IMR-90 (cell line): ENCODE results near the gene RHO. TPM values are rescaled to one million over a fixed set of nuclear protein-coding genes. Genes with fewer than 3 reads are reported as not detected.

Experiments used
- ATAC-seq: fragments of 200-7000 bp; cut with Tn5 transposase; 2 replicates; pipeline ENCODE4 v1.9.1; 2020; ENCODE audit warnings: low read depth, mild to moderate bottlenecking, moderate library complexity
- BruUV-seq: library from RNA; stranded (reverse); fragments of 400-500 nt; replicated peaks from 2 replicates; lab custom pipeline; 2021; lab: Mats Ljungman, UMichigan
- CTCF ChIA-PET: fragments of 300-600 bp; formaldehyde crosslinking; extraction: SDS; loops from one replicate; lab custom pipeline; 2021; ENCODE audit warnings: antibody characterized with exemption; lab: Yijun Ruan, JAX
- POLR2A ChIA-PET: fragments of 300-600 bp; sonication (Branson Sonifier 250); formaldehyde crosslinking; loops from one replicate; lab custom pipeline; 2022; ENCODE audit warnings: antibody characterized with exemption; ENCODE audit not compliant: unreplicated experiment; lab: Charles Lee
- DNase-seq: peaks from one replicate; pipeline ENCODE4 v3.0.0; 2013
- H2AFZ ChIP-seq: replicated peaks from 2 replicates; pipeline ENCODE3; 2013; ENCODE audit warnings: low read length, mild to moderate bottlenecking; ENCODE audit not compliant: poor library complexity
- H2AK5ac ChIP-seq: 2 replicates; pipeline ENCODE4 v1.6.1; 2013; ENCODE audit warnings: low read depth, low read length, inconsistent platforms
- H2AK9ac ChIP-seq: replicated peaks from 2 replicates; pipeline ENCODE3; 2013; ENCODE audit warnings: mild to moderate bottlenecking, low read depth, low read length, moderate library complexity; ENCODE audit not compliant: poor library complexity
- H2BK120ac ChIP-seq: 2 replicates; pipeline ENCODE4 v1.6.1; 2013; ENCODE audit warnings: low read depth, low read length, inconsistent platforms
- H2BK15ac ChIP-seq: 3 replicates; pipeline ENCODE4 v1.6.1; 2013; ENCODE audit warnings: low read depth, low read length, inconsistent platforms
- H2BK20ac ChIP-seq: 2 replicates; pipeline ENCODE4 v1.6.1; 2013; ENCODE audit warnings: low read depth, mild to moderate bottlenecking, inconsistent platforms, low read length, moderate library complexity
- H2BK5ac ChIP-seq: 2 replicates; pipeline ENCODE4 v1.6.1; 2013; ENCODE audit warnings: mild to moderate bottlenecking, low read depth, low read length, inconsistent platforms; ENCODE audit not compliant: poor library complexity, severe bottlenecking
- H3K14ac ChIP-seq: replicated peaks from 2 replicates; pipeline ENCODE4 v1.6.1; 2013; ENCODE audit warnings: low read depth, low read length, inconsistent platforms
- H3K18ac ChIP-seq: 2 replicates; pipeline ENCODE4 v1.6.1; 2013; ENCODE audit warnings: low read depth, low read length, control low read depth
- H3K23ac ChIP-seq: 2 replicates; pipeline ENCODE4 v1.6.1; 2013; ENCODE audit warnings: low read depth, low read length, inconsistent platforms
- H3K27ac ChIP-seq: 2 replicates; pipeline ENCODE4 v1.5.1; 2013; ENCODE audit warnings: mild to moderate bottlenecking, control low read depth, low read length; ENCODE audit not compliant: insufficient read depth
- H3K27me3 ChIP-seq: 2 replicates; pipeline ENCODE4 v1.6.1; 2013; ENCODE audit warnings: low read length; ENCODE audit not compliant: control insufficient read depth, insufficient read depth
- H3K36me3 ChIP-seq: 2 replicates; pipeline ENCODE4 v1.6.1; 2013; ENCODE audit warnings: low read length, mixed read lengths; ENCODE audit not compliant: control insufficient read depth, insufficient read depth
- H3K4ac ChIP-seq: 2 replicates; pipeline ENCODE4 v1.6.1; 2013; ENCODE audit warnings: low read depth, low read length, inconsistent platforms
- H3K4me1 ChIP-seq: 2 replicates; pipeline ENCODE4 v1.6.1; 2013; ENCODE audit warnings: low read length, mixed read lengths; ENCODE audit not compliant: control insufficient read depth, insufficient read depth
- H3K4me2 ChIP-seq: 2 replicates; pipeline ENCODE4 v1.6.1; 2013; ENCODE audit warnings: low read depth, mild to moderate bottlenecking, control low read depth, low read length, moderate library complexity
- H3K4me3 ChIP-seq: 2 replicates; pipeline ENCODE4 v1.5.1; 2013; ENCODE audit warnings: low read depth, mild to moderate bottlenecking, control low read depth, low read length, moderate library complexity; ENCODE audit not compliant: insufficient read depth
- H3K56ac ChIP-seq: 2 replicates; pipeline ENCODE4 v1.6.1; 2013; ENCODE audit warnings: low read length, inconsistent platforms; ENCODE audit not compliant: insufficient read depth; ENCODE audit errors: extremely low read depth
- H3K79me1 ChIP-seq, 2 experiments: 2 replicates each; pipeline ENCODE4 v1.6.1; 2013; ENCODE audit warnings: low read length in 2 of 2, inconsistent platforms in 1 of 2, low read depth in 1 of 2
- H3K9ac ChIP-seq: 2 replicates; pipeline ENCODE4 v1.6.1; 2013; ENCODE audit warnings: low read depth, low read length, control low read depth
- H3K9me1 ChIP-seq: 2 replicates; pipeline ENCODE4 v1.6.1; 2013; ENCODE audit warnings: low read length, inconsistent platforms; ENCODE audit not compliant: insufficient read depth
- H3K9me3 ChIP-seq: 2 replicates; pipeline ENCODE4 v1.6.1; 2013; ENCODE audit warnings: low read length; ENCODE audit not compliant: control insufficient read depth, insufficient read depth
- H4K20me1 ChIP-seq: 2 replicates; pipeline ENCODE4 v1.6.1; 2013; ENCODE audit warnings: low read length, inconsistent platforms; ENCODE audit not compliant: insufficient read depth
- H4K5ac ChIP-seq: 2 replicates; pipeline ENCODE4 v1.6.1; 2013; ENCODE audit warnings: mild to moderate bottlenecking, low read depth, low read length, control low read depth
- H4K8ac ChIP-seq, 2 experiments: 2 replicates each; pipeline ENCODE4 v1.6.1; 2013; ENCODE audit warnings: low read depth in 2 of 2, low read length in 2 of 2, control low read depth in 1 of 2, inconsistent platforms in 1 of 2
- H4K91ac ChIP-seq: 2 replicates; pipeline ENCODE4 v1.6.1; 2013; ENCODE audit warnings: low read depth, low read length, inconsistent platforms; ENCODE audit not compliant: insufficient read depth
- CEBPB ChIP-seq: IDR thresholded peaks from 2 replicates; pipeline ENCODE4 v1.6.1; 2012; ENCODE audit warnings: low read depth, low read length, improper control_type of control experiment
- MAFK ChIP-seq: IDR thresholded peaks from 2 replicates; pipeline ENCODE4 v1.6.1; 2012; ENCODE audit warnings: low read depth, low read length, improper control_type of control experiment
- MAZ ChIP-seq: IDR thresholded peaks from 2 replicates; pipeline ENCODE4 v1.6.1; 2012; ENCODE audit warnings: low read depth, mild to moderate bottlenecking, low read length, improper control_type of control experiment, moderate library complexity, borderline replicate concordance
- RFX5 ChIP-seq: IDR thresholded peaks from 2 replicates; pipeline ENCODE4 v1.8.0; 2012; ENCODE audit warnings: low read depth, mild to moderate bottlenecking, low read length, moderate library complexity
- SMC3 ChIP-seq: fragments of 150-350 bp; IDR thresholded peaks from 2 replicates; pipeline ENCODE4 v1.6.1; 2016; ENCODE audit warnings: low read depth, mild to moderate bottlenecking, antibody characterized with exemption, low read length, moderate library complexity
- WGBS, 2 experiments: methylation state at CpG; one replicate each; pipeline versions ENCODE4 v1.1.5 to v1.1.7; 2013; ENCODE audit warnings: missing lambda C conversion rate in 2 of 2; ENCODE audit not compliant: insufficient read length in 1 of 2; ENCODE audit errors: extremely low coverage in 2 of 2; 5-methylcytosine and 5-hydroxymethylcytosine counted together
- dilution Hi-C: fragments of 300-500 bp; cut with HindIII; formaldehyde crosslinking; loops from one replicate; pipeline ENCODE4 v1.14.3; 2018; ENCODE audit warnings: low sequenced_read_pairs; ENCODE audit not compliant: unreplicated experiment
- in situ Hi-C: fragments of 300-500 bp; cut with MboI; formaldehyde crosslinking; loops from 3 replicates; pipeline ENCODE4 v1.14.3; 2019; ENCODE audit warnings: low sequenced_read_pairs, inconsistent platforms, mixed read lengths
- intact Hi-C: fragments of 100-400 bp; cut with micrococcal nuclease; formaldehyde crosslinking; loops from 2 replicates; pipeline ENCODE4 v1.10.0; 2022
- polyA plus RNA-seq, 3 experiments: library from polyadenylated mRNA; depleted of rRNA; stranded (reverse); fragments of >200 nt; gene quantifications; 2 replicates each; pipeline ENCODE4 v1.2.3, GENCODE V29; 2012; ENCODE audit warnings: low replicate concordance in 1 of 3
- total RNA-seq: library from RNA; depleted of rRNA; stranded (reverse); fragments of >200 nt; gene quantifications from 2 replicates; pipeline ENCODE4 v1.2.3, GENCODE V29; 2012
- TF ChIP-seq, protein P1 (sequence below): fragments of 150-350 bp; IDR thresholded peaks from 2 replicates; pipeline ENCODE4 v1.6.1; 2017; ENCODE audit warnings: mild to moderate bottlenecking, antibody characterized with exemption, low read length, low read depth
- TF ChIP-seq, protein P2 (sequence below): conservative IDR thresholded peaks from 2 replicates; pipeline ENCODE4 v1.5.1; 2012; ENCODE audit warnings: mild to moderate bottlenecking, low read depth, low read length, improper control_type of control experiment

The RHO gene
- total and polyA plus RNA-seq, 2 of the 4 experiments (the other 2 are of a cell fraction): not detected

DNA sequence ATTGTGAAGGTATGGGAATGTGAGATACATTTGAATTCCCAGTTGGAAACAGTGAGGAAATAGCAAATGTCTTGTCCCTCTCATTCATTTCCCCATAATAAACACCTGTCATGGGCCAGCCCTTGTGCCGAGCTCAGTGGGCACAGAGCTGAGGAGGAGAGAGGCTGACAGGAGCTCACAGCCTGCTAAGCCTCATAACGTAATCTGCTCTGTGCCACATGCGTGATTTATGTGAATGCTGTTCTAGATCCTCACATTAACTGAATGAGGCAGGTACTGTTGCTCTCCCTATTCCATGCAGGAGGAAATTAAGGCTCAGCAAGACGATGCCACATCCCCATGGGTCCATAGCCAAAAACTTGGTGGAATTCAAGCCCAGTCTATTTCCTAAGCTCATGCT is 35.2 kb upstream of the RHO start:
- TF ChIP-seq RFX5 (no peak), MAFK (no peak), SMC3 (no peak), CEBPB (no peak), MAZ (no peak)
- TF ChIP-seq, protein P1, sequence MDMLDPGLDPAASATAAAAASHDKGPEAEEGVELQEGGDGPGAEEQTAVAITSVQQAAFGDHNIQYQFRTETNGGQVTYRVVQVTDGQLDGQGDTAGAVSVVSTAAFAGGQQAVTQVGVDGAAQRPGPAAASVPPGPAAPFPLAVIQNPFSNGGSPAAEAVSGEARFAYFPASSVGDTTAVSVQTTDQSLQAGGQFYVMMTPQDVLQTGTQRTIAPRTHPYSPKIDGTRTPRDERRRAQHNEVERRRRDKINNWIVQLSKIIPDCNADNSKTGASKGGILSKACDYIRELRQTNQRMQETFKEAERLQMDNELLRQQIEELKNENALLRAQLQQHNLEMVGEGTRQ: no peak
- TF ChIP-seq, protein P2, sequence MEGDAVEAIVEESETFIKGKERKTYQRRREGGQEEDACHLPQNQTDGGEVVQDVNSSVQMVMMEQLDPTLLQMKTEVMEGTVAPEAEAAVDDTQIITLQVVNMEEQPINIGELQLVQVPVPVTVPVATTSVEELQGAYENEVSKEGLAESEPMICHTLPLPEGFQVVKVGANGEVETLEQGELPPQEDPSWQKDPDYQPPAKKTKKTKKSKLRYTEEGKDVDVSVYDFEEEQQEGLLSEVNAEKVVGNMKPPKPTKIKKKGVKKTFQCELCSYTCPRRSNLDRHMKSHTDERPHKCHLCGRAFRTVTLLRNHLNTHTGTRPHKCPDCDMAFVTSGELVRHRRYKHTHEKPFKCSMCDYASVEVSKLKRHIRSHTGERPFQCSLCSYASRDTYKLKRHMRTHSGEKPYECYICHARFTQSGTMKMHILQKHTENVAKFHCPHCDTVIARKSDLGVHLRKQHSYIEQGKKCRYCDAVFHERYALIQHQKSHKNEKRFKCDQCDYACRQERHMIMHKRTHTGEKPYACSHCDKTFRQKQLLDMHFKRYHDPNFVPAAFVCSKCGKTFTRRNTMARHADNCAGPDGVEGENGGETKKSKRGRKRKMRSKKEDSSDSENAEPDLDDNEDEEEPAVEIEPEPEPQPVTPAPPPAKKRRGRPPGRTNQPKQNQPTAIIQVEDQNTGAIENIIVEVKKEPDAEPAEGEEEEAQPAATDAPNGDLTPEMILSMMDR: no peak
- no peak overlapping the region for H2BK5ac ChIP-seq
- dilution Hi-C loops: no loop called here

More for the DNA sequence above, 35.2 kb upstream of the RHO start:
- H3K9me3 ChIP-seq: no peaks in the 10 kb centered on the region
- no TSS peak for BruUV-seq
- H3K4ac ChIP-seq: peak overlapping the region; percentile 74
- no peaks in the 10 kb centered on the region for H4K20me1 ChIP-seq
- no peak overlapping the region for H3K4me3 ChIP-seq
- no peaks in the 10 kb centered on the region for H3K27me3 ChIP-seq
- 69% methylated on average over 2 of the region's 4 CpGs; no CpG with 5 or more reads in 1 of the 2 experiments for WGBS, 2 experiments
- peak overlapping the region; percentile 84; the same call in 1 of the 2 replicates for H3K14ac ChIP-seq
- peak overlapping the region; percentile 83 for H2BK120ac ChIP-seq
- intact Hi-C loops (no loop called here), in situ Hi-C loops (loop anchor here (5.0 kb wide), 3 partner anchors 109 to 434 kb away; no protein-coding TSS in a partner anchor)
- H2AK9ac ChIP-seq: no peak overlapping the region
- H3K9ac ChIP-seq: no peak overlapping the region
- 0 out of 2 replicates have a peak, but pooled peaks cover 3% of the 10 kb centered on the region for H3K36me3 ChIP-seq
- ATAC-seq: no peak
- H3K23ac ChIP-seq: peak overlapping the region; percentile 57; the same call in 1 of the 2 replicates
- H4K8ac ChIP-seq: no peak overlapping the region
- ChIA-PET CTCF (interaction anchor here (0.5 kb wide), 1 partner anchor 151 kb away, joined by 3 read pairs; no protein-coding TSS in a partner anchor), POLR2A (no interaction called here)
- H4K5ac ChIP-seq: no peak overlapping the region
- H3K4me1 ChIP-seq: peaks cover 34% of the 10 kb centered on the region
- peak overlapping the region; percentile 78 for H4K91ac ChIP-seq
- H3K56ac ChIP-seq: no peak overlapping the region
- no peak for DNase-seq
- peak overlapping the region; percentile 92 for H2AK5ac ChIP-seq
- peak overlapping the region; percentile 93; the same call in 2 of the 3 replicates for H2BK15ac ChIP-seq
- H2AFZ ChIP-seq: no peak overlapping the region
- H2BK20ac ChIP-seq: peak overlapping the region; percentile 78
- H3K18ac ChIP-seq: no peak overlapping the region
- peak overlapping the region; percentile 5; the same call in 1 of the 2 replicates for H3K27ac ChIP-seq
- peaks cover 27% of the 10 kb centered on the region for H3K9me1 ChIP-seq
- no peak overlapping the region for H3K4me2 ChIP-seq
- H3K79me1 ChIP-seq: peaks cover 2 to 46% of the 10 kb centered on the region in 2 experiments; a peak in 2 of 4 replicates
